BE2C (cell line): ENCODE data around the gene C1orf198.

Source experiments
- DNase-seq: peaks from one replicate; pipeline ENCODE4 v3.0.0-alpha.2; 2020
- H3K27me3 ChIP-seq: fragments of 250-450 bp; sonication (Bioruptor Pico); 2 replicates; pipeline ENCODE4 v1.5.1; 2020; ENCODE audit warnings: mild to moderate bottlenecking
- H3K36me3 ChIP-seq: fragments of 250-450 bp; sonication (Bioruptor Pico); 2 replicates; pipeline ENCODE4 v1.5.1; 2020; ENCODE audit warnings: mild to moderate bottlenecking
- H3K4me1 ChIP-seq: fragments of 250-450 bp; sonication (Bioruptor Pico); 2 replicates; pipeline ENCODE4 v1.5.1; 2020
- H3K4me3 ChIP-seq: 2 replicates; pipeline ENCODE4 v1.5.1; 2011; ENCODE audit warnings: low read depth, low read length
- H3K9me3 ChIP-seq: fragments of 250-450 bp; sonication (Bioruptor Pico); 2 replicates; pipeline ENCODE4 v1.5.1; 2020
- CTCF ChIP-seq: IDR thresholded peaks from 2 replicates; pipeline ENCODE4 v1.5.1; 2012; ENCODE audit warnings: mild to moderate bottlenecking, low read depth, low read length

C1orf198 gene

GRCh38 chr1:230884646-230885045 lies 16.3 kb upstream of the C1orf198 start:
- Histone ChIP-seq H3K36me3 (no peaks in the 10 kb centered on the region), H3K27me3 (no peaks in the 10 kb centered on the region), H3K9me3 (0 out of 2 replicates have a peak, but pooled peaks cover 2% of the 10 kb centered on the region), H3K4me1 (no peaks in the 10 kb centered on the region), H3K4me3 (no peak overlapping the region)
- TF ChIP-seq CTCF, result no peak
- DNase-seq, result no peak

- no peak for TF ChIP-seq CTCF
- H3K27me3 ChIP-seq, result no peaks in the 10 kb centered on the region; the same call in 1 of the 2 replicates
- DNase-seq, result no peak
- H3K36me3 ChIP-seq, result no peaks in the 10 kb centered on the region
- no peak overlapping the region for H3K4me3 ChIP-seq
- H3K9me3 ChIP-seq, result 0 out of 2 replicates have a peak, but pooled peaks cover 2% of the 10 kb centered on the region
- H3K4me1 ChIP-seq, result no peaks in the 10 kb centered on the region
Measured at GRCh38 chr1:230883967-230884366, 15.6 kb upstream of the C1orf198 start.

GRCh38 chr1:230879778-230880177 lies 11.5 kb upstream of the C1orf198 start:
- Histone ChIP-seq H3K27me3 (no peaks in the 10 kb centered on the region; the same call in none of the 2 replicates), H3K36me3 (no peaks in the 10 kb centered on the region), H3K4me3 (no peak overlapping the region), H3K4me1 (no peaks in the 10 kb centered on the region), H3K9me3 (no peaks in the 10 kb centered on the region)
- no peak for TF ChIP-seq CTCF
- DNase-seq, result no peak

- DNase-seq, result no peak
- no peaks in the 10 kb centered on the region for H3K4me1 ChIP-seq
- H3K9me3 ChIP-seq, result no peaks in the 10 kb centered on the region
- H3K4me3 ChIP-seq, result no peak overlapping the region
- no peaks in the 10 kb centered on the region for H3K36me3 ChIP-seq
- no peaks in the 10 kb centered on the region; the same call in none of the 2 replicates for H3K27me3 ChIP-seq
- no peak for TF ChIP-seq CTCF
Measured at GRCh38 chr1:230878591-230878990, 10.3 kb upstream of the C1orf198 start.

- H3K36me3 ChIP-seq, result no peaks in the 10 kb centered on the region
- no peaks in the 10 kb centered on the region for H3K4me1 ChIP-seq
- H3K9me3 ChIP-seq, result no peaks in the 10 kb centered on the region
- no peak overlapping the region for H3K4me3 ChIP-seq
- TF ChIP-seq CTCF, result no peak
- DNase-seq, result no peak
- H3K27me3 ChIP-seq, result no peaks in the 10 kb centered on the region; the same call in none of the 2 replicates
Measured at GRCh38 chr1:230877924-230878590, 9.7 kb upstream of the C1orf198 start.

GRCh38 chr1:230877146-230877923 lies 9.0 kb upstream of the C1orf198 start:
- DNase-seq, result no peak
- H3K36me3 ChIP-seq, result no peaks in the 10 kb centered on the region
- H3K9me3 ChIP-seq, result no peaks in the 10 kb centered on the region
- no peak overlapping the region for H3K4me3 ChIP-seq
- no peak for TF ChIP-seq CTCF
- no peaks in the 10 kb centered on the region; the same call in none of the 2 replicates for H3K27me3 ChIP-seq
- H3K4me1 ChIP-seq, result no peaks in the 10 kb centered on the region
